ENCODE results near the gene ECHDC3.

Gene ECHDC3

DNA sequence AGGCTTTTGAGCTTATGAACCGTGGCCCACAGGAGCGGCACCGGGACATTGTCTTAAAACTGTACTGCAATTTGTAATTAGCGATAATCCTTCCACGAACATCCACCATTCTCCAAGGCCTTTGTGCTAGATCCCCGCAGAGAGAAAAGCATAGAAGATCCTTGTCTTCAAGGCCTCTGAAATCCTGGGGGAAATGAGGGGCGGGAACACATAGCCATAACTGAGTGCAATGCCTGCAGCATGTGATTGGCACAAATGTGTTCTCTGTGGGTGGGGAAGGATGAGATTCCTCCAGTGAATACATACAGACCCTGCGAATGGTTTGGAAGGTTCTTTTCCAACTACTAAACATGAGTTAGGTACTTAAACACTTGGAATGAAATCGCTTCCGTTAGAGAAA lies 55.1 kb downstream of the ECHDC3 start:
- POLR2A ChIA-PET, result no interaction called here
- TF ChIP-seq, protein P1, sequence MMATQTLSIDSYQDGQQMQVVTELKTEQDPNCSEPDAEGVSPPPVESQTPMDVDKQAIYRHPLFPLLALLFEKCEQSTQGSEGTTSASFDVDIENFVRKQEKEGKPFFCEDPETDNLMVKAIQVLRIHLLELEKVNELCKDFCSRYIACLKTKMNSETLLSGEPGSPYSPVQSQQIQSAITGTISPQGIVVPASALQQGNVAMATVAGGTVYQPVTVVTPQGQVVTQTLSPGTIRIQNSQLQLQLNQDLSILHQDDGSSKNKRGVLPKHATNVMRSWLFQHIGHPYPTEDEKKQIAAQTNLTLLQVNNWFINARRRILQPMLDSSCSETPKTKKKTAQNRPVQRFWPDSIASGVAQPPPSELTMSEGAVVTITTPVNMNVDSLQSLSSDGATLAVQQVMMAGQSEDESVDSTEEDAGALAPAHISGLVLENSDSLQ (IDR thresholded peaks at IDR 0.05), result no peak
- TF ChIP-seq FOXM1 (IDR thresholded peaks at IDR 0.05; ENCODE audit: borderline replicate concordance) (no peak), NFRKB (IDR thresholded peaks at IDR 0.05) (no peak), FOXK2 (IDR thresholded peaks at IDR 0.05) (no peak)
- DNase-seq (ENCODE audit: extremely low spot score), result no peak
- CTCF ChIA-PET, result interaction anchor here (1.3 to 1.5 kb wide), 2 partner anchors 15 to 32 kb away, joined by 3 to 5 read pairs; no protein-coding TSS in a partner anchor

DNA sequence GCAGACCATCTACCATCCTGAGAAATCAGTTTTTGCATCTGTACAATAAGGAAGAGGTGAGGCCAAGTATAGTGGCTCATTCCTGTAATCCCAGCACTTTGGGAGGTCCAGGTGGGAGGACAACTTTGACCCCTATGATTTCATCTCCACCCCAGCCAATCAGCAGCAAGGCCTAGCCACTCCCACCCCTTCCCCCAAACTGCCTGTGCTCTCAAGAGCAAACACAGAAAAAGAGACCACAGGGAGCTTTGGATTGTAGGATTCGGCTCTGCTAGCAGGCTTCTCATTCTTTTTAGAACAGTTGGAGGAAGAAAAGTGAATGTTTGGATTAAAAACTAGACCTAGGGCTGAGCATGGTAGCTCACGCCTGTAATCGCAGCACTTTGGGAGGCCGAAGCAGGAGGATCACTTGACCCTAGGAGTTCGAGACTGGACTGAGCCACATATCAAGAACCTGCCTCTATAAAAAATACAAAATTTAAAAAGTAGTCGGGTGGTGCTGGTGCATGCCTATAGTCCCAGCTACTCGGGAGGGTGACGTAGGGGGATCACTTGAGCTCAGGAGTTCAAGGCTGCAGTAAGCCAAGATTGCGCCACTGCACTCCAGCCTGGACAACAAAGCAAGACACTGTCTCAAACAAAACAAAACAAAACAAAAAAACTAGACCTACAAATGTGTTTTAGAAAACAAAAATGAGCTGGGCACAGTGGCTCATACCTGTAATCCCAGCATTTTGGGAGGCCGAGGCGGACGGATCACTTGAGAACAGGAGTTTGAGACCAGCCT lies 55.9 kb downstream of the ECHDC3 start:
- POLR2A ChIA-PET, result interaction anchor here (0.6 kb wide), 1 partner anchor 22 kb away, joined by 3 read pairs; no protein-coding TSS in a partner anchor
- DNase-seq (ENCODE audit: extremely low spot score), result no peak
- no peak for TF ChIP-seq CTBP1 (IDR thresholded peaks at IDR 0.05; ENCODE audit: borderline replicate concordance)
- TF ChIP-seq LEF1 (IDR thresholded peaks at IDR 0.05; ENCODE audit: borderline replicate concordance), result no peak
- TF ChIP-seq L3MBTL2 (conservative IDR thresholded peaks at IDR 0.05), result no peak
- no peak for TF ChIP-seq ZNF384 (IDR thresholded peaks at IDR 0.05)
- no peak for TF ChIP-seq HDGF (IDR thresholded peaks at IDR 0.05; ENCODE audit: borderline replicate concordance)
- TF ChIP-seq TARDBP (IDR thresholded peaks at IDR 0.05), result no peak
- TF ChIP-seq, protein P1 (IDR thresholded peaks at IDR 0.05), result no peak
- CTCF ChIA-PET, result interaction anchor here (1.0 kb wide), 1 partner anchor 55 kb away, joined by 3 read pairs; no protein-coding TSS in a partner anchor

DNA sequence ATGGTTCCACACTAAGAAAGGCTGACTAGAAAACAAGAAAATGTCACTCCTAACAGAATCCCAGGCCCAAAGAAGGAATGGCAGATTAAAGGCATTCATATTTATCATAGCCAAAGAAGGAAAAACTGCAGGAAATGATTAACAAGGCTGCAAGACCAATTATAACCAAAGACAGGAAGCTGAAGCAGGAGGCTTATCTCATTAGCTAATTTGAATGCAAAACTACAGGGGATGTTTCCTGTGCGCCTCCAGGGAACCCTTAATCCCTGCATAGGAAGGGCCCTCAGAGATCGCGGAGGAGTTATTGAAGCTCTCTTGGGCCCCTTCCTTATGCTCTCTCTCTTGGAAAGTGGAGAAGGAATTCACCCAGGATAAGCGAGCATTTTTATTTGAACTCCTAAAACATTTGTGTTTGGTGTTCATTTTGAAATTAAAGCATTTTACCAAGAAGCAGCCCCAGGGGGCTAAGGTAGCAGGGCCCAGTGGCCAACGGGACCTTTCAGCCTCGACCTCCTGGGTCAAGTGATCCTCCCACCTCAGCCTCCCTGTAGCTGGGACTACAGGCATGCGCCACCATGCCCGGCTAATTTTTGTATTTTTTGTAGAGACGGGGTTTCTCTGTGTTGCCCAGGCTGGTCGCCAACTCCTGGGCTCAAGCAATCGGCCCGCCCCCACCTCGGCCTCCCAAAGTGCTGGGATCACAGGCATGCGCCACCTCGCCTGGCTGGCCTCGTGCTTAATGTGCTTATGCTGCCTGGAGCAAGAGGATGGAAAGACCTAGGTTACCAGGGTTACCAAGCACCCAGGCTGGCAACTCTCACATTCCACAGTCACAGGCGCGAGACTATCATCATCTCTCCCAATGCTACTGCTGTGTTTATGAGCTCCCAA lies 56.9 kb downstream of the ECHDC3 start:
- ChIA-PET POLR2A (interaction anchor here (0.6 kb wide), 1 partner anchor 21 kb away, joined by 3 read pairs; no protein-coding TSS in a partner anchor), CTCF (interaction anchor here (1.0 to 1.3 kb wide), 3 partner anchors 16 to 54 kb away, joined by 3 to 5 read pairs (median 3); no protein-coding TSS in a partner anchor)
- no peak for DNase-seq (ENCODE audit: extremely low spot score)
- TF ChIP-seq FOXA1 (IDR thresholded peaks at IDR 0.05) (no peak), CTBP1 (IDR thresholded peaks at IDR 0.05; ENCODE audit: borderline replicate concordance) (no peak), L3MBTL2 (conservative IDR thresholded peaks at IDR 0.05) (no peak), TARDBP (IDR thresholded peaks at IDR 0.05) (no peak)

DNA sequence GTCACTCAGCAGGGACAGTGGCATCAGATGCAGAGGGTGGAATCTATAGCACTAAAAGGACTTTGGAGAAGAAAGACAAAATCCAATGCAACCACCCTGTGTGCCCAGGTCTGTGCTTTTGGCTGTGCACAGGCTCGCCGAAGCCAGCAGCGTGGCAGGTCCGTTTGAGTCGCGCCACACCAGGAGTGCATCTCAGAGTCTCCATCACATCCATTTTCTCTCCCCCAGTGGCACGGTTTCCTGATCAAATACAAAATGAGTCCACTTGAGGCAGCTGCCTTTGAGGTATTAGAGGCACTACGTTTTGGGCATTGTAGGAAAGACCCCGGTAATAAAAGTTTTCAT lies 57.5 kb downstream of the ECHDC3 start:
- no peak for TF ChIP-seq FOXK2 (IDR thresholded peaks at IDR 0.05)
- no peak for TF ChIP-seq BHLHE40 (IDR thresholded peaks at IDR 0.05; ENCODE audit: borderline replicate concordance)
- TF ChIP-seq HDGF (IDR thresholded peaks at IDR 0.05; ENCODE audit: borderline replicate concordance), result no peak
- no peak for TF ChIP-seq ELF4 (IDR thresholded peaks at IDR 0.05)
- TF ChIP-seq FOXA1 (IDR thresholded peaks at IDR 0.05), result no peak
- no peak for TF ChIP-seq CTBP1 (IDR thresholded peaks at IDR 0.05; ENCODE audit: borderline replicate concordance)
- no peak for TF ChIP-seq TARDBP (IDR thresholded peaks at IDR 0.05)
- no peak for TF ChIP-seq FOXM1 (IDR thresholded peaks at IDR 0.05; ENCODE audit: borderline replicate concordance)
- TF ChIP-seq L3MBTL2 (conservative IDR thresholded peaks at IDR 0.05), result no peak
- TF ChIP-seq SP1 (IDR thresholded peaks at IDR 0.05), result no peak
- TF ChIP-seq, protein P1 (IDR thresholded peaks at IDR 0.05), result no peak
- no peak for TF ChIP-seq ZNF384 (IDR thresholded peaks at IDR 0.05)
- TF ChIP-seq ARNT (IDR thresholded peaks at IDR 0.05), result no peak
- TF ChIP-seq SUZ12 (IDR thresholded peaks at IDR 0.05), result no peak
- TF ChIP-seq NFRKB (IDR thresholded peaks at IDR 0.05), result no peak
- no peak for TF ChIP-seq LEF1 (IDR thresholded peaks at IDR 0.05; ENCODE audit: borderline replicate concordance)
- ChIA-PET CTCF (interaction anchor here (1.1 to 1.3 kb wide), 2 partner anchors 17 to 20 kb away, joined by 3 to 5 read pairs; no protein-coding TSS in a partner anchor), POLR2A (no interaction called here)

DNA sequence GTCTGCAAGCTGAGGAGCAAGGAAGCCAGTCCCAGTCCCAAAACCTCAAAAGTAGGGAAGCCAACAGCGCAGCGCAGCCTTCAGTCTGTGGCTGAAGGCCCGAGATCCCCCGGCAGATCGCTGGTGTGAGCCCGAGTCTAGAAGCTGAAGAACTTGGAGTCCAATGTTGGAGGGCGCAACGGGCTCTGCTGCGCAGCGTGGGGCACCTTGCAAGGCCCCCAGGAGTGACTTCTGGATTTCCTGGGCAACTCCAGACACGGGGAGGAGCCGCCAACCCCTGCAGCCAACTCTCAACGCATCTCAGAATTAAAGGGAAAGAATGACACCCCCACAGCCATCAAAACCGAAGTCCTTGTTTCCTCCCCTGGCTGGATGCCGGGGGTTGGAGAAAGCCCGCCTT lies 62.2 kb downstream of the ECHDC3 start:
- ChIA-PET CTCF (no interaction called here), POLR2A (no interaction called here)
- TF ChIP-seq ARNT (IDR thresholded peaks at IDR 0.05) (no peak), FOXK2 (IDR thresholded peaks at IDR 0.05) (no peak)
- no peak for DNase-seq (ENCODE audit: extremely low spot score)

More for the DNA sequence above, 57.5 kb downstream of the ECHDC3 start:
- no peak for DNase-seq (ENCODE audit: extremely low spot score)

DNA sequence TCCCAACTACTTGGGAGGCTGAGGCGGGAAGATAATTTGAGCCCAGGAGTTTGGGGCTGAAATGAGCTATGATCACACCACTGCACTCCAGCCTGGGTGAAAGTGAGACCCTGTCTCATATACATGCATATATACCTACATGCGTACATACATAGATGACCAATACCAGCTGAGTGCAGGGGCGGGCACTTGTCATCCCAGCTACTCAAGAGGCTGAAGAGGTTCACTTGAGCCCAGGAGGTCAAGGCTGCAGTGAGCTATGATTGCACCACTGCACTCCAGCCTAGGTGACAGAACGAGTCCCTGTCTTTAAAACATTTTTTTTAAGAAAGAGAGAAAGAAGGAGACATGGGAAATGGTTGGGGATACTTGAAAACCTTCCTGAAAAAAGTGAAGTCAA lies 63.6 kb downstream of the ECHDC3 start:
- POLR2A ChIA-PET, result no interaction called here
- CTCF ChIA-PET, result interaction anchor here (0.9 kb wide), 1 partner anchor 14 kb away, joined by 4 read pairs; no protein-coding TSS in a partner anchor
- TF ChIP-seq L3MBTL2 (conservative IDR thresholded peaks at IDR 0.05) (no peak), NFRKB (IDR thresholded peaks at IDR 0.05) (no peak), FOXM1 (IDR thresholded peaks at IDR 0.05; ENCODE audit: borderline replicate concordance) (no peak), FOXK2 (IDR thresholded peaks at IDR 0.05) (no peak), HDGF (IDR thresholded peaks at IDR 0.05; ENCODE audit: borderline replicate concordance) (no peak)
- TF ChIP-seq, protein P1 (IDR thresholded peaks at IDR 0.05), result no peak
- DNase-seq (ENCODE audit: extremely low spot score), result no peak
